GM21515 (cell line): Measurements from ENCODE around the gene ATMIN.

ENCODE experiments used
- ATAC-seq: cut with Tn5 transposase; IDR thresholded peaks from one replicate; pipeline ENCODE4 v1.9.1; 2021; ENCODE audit not compliant: unreplicated experiment

Gene ATMIN

GRCh38 chr16:81035398-81035974, at the start of gene ATMIN:
Gene ATMIN (plus strand): TSS chr16:81035842. CDS start chr16:81035871, 29 bp downstream.
- peak; percentile 84 for ATAC-seq

- ATAC-seq, result no peak
Observed at GRCh38 chr16:80986557-80986956, 49.1 kb upstream of the ATMIN start.

GRCh38 chr16:80988756-80989155, 46.9 kb upstream of the ATMIN start:
- no peak for ATAC-seq

- no peak for ATAC-seq
Observed at GRCh38 chr16:80989801-80990200, 45.8 kb upstream of the ATMIN start.

- ATAC-seq, result no peak
Observed at GRCh38 chr16:80990577-80990976, 45.1 kb upstream of the ATMIN start.

- no peak for ATAC-seq
Observed at GRCh38 chr16:80990978-80991377, 44.7 kb upstream of the ATMIN start.

GRCh38 chr16:80991792-80992430, 43.7 kb upstream of the ATMIN start:
- ATAC-seq, result no peak

GRCh38 chr16:80992676-80993293, 42.9 kb upstream of the ATMIN start:
- no peak for ATAC-seq

- no peak for ATAC-seq
Observed at GRCh38 chr16:80993307-80993706, 42.3 kb upstream of the ATMIN start.

- ATAC-seq, result no peak
Observed at GRCh38 chr16:80993834-80994233, 41.8 kb upstream of the ATMIN start.

GRCh38 chr16:80994451-80994850, 41.2 kb upstream of the ATMIN start:
- ATAC-seq, result no peak

- ATAC-seq, result peak; percentile 19
Observed at GRCh38 chr16:80996688-80997138, 38.9 kb upstream of the ATMIN start.

GRCh38 chr16:80997139-80997798, 38.4 kb upstream of the ATMIN start:
- peak; percentile 60 for ATAC-seq

GRCh38 chr16:80997964-80998620, 37.5 kb upstream of the ATMIN start:
- no peak for ATAC-seq

- no peak for ATAC-seq
Observed at GRCh38 chr16:81000873-81001272, 34.8 kb upstream of the ATMIN start.

GRCh38 chr16:81001330-81001729, 34.3 kb upstream of the ATMIN start:
- no peak for ATAC-seq

- ATAC-seq, result no peak
Observed at GRCh38 chr16:81003064-81003463, 32.6 kb upstream of the ATMIN start.

GRCh38 chr16:81003610-81004460, 31.8 kb upstream of the ATMIN start:
- ATAC-seq, result no peak

GRCh38 chr16:81004646-81005353, 30.8 kb upstream of the ATMIN start:
- ATAC-seq, result no peak
